T-helper 17 cell (primary cell): ENCODE measurements around the gene RB1. TPM values are rescaled to one million over a fixed set of nuclear protein-coding genes. Genes with fewer than 3 reads are reported as not detected.

Source experiments
- ATAC-seq: fragments of 150-1000 bp; cut with Tn5 transposase; 2 replicates; pipeline ENCODE4 v1.10.0; 2021; ENCODE audit warnings: mild to moderate bottlenecking, moderate library complexity
- DNase-seq, 3 donors: peaks; one replicate each; pipeline versions ENCODE4 v3.0.0 to v3.0.0-alpha.2; 2020 to 2021
- H3K9me3 ChIP-seq: one replicate; pipeline ENCODE4 v1.7.0; 2013; ENCODE audit warnings: low read length, mild to moderate bottlenecking; ENCODE audit not compliant: control insufficient read depth, poor library complexity, severe bottlenecking
- H3K27ac Mint-ChIP-seq: one replicate; pipeline ENCODE4 v1.8.0; 2022; ENCODE audit warnings: mild to moderate bottlenecking, moderate library complexity, mixed read lengths
- H3K27me3 Mint-ChIP-seq: one replicate; pipeline ENCODE4 v1.8.0; 2022; ENCODE audit warnings: mixed read lengths
- H3K36me3 Mint-ChIP-seq: one replicate; pipeline ENCODE4 v1.8.0; 2022; ENCODE audit warnings: low read depth, mixed read lengths
- H3K4me1 Mint-ChIP-seq: one replicate; pipeline ENCODE4 v1.8.0; 2022; ENCODE audit warnings: mild to moderate bottlenecking, mixed read lengths
- H3K4me3 Mint-ChIP-seq: one replicate; pipeline ENCODE4 v1.8.0; 2022; ENCODE audit warnings: mild to moderate bottlenecking, moderate library complexity, mixed read lengths
- total RNA-seq, 4 donors: library from RNA in 2 of 4; stranded (reverse) in 2 of 4; gene quantifications; one replicate each; pipeline ENCODE4 v1.2.3 and lab custom pipeline; 2022 to 2026

The RB1 gene
- total RNA-seq, 2 donors from 2014 or later = 15.9 to 16.2 TPM

DNA sequence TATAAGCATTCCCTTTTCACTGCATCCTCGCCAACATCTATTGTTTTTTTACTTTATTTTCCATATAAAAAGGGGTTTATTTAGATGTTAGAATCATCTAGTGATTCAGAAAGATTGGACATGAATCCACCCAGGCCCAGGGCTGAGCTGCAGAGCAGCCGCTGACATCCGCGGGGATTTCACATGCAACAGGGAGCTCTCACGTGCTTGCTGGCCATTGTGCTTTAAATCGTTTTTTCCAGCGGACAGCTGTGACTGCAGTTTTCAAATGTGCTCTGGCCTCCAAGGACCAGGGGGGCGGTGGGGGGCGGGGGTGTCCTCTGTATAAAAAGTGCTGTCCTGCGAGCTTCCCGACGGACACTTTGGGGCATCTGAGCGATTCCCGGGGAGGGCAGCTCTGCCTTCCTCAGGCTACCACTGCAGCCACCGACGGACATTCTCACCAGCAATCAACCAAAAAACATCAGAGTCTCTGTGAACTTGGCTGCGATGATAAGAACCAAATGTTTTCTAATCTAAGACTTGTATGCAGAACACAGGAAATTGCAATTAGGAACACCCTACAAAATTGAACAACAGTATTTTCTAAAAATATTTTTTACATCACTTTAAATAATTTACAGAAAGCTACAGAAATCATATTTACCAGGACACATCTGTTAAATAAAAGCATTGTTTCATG lies 12.6 kb downstream of the RB1 start:
- no peak for ATAC-seq
- peak overlapping the region; percentile 81 for H3K27ac Mint-ChIP-seq
- DNase-seq = no peak
- H3K36me3 Mint-ChIP-seq = peaks cover 8% of the 10 kb centered on the region
- H3K4me1 Mint-ChIP-seq = peaks cover 34% of the 10 kb centered on the region
- no peaks in the 10 kb centered on the region for H3K9me3 ChIP-seq
- H3K27me3 Mint-ChIP-seq = no peaks in the 10 kb centered on the region
- H3K4me3 Mint-ChIP-seq = no peak overlapping the region

DNA sequence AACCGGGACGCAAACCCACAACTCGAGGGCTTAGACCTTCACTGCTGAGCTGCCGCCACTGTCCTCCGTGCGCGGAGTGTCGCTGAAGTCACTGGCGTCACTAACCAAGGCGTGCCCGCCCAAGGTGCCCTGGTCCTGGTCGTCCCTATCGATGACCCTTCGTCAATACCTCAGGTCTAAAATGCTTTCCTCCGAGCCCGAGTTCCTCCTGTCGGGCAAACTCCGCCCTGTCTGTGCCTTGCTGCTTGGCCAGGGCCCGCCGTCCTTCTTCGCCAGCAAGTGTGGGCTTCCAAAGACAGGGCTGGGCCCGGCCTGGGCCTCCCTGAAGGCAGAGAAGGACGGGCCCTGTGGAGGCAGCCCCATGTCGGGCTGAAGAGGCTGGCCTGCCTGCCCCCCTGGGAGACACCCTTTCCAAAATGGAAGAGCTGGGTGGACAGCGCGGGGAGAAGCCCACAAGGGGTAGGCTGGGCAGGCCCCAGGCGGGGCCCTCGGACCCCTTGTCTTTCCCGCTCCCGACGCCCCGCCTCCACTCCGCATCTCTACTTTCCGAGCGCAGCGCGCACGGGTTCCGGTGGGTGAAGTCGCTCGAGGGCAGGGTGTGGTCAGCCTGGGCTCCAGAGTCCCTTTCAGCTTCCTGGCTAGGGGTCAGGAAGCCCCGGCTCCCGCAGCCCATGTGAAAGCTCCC lies 13.4 kb downstream of the RB1 start:
- H3K36me3 Mint-ChIP-seq = peaks cover 8% of the 10 kb centered on the region
- no peaks in the 10 kb centered on the region for H3K27me3 Mint-ChIP-seq
- H3K9me3 ChIP-seq = no peaks in the 10 kb centered on the region
- peaks cover 34% of the 10 kb centered on the region for H3K4me1 Mint-ChIP-seq
- peak overlapping the region; percentile 89 for H3K27ac Mint-ChIP-seq
- peak overlapping the region; percentile 45 for H3K4me3 Mint-ChIP-seq
- no peak for DNase-seq
- ATAC-seq = no peak

DNA sequence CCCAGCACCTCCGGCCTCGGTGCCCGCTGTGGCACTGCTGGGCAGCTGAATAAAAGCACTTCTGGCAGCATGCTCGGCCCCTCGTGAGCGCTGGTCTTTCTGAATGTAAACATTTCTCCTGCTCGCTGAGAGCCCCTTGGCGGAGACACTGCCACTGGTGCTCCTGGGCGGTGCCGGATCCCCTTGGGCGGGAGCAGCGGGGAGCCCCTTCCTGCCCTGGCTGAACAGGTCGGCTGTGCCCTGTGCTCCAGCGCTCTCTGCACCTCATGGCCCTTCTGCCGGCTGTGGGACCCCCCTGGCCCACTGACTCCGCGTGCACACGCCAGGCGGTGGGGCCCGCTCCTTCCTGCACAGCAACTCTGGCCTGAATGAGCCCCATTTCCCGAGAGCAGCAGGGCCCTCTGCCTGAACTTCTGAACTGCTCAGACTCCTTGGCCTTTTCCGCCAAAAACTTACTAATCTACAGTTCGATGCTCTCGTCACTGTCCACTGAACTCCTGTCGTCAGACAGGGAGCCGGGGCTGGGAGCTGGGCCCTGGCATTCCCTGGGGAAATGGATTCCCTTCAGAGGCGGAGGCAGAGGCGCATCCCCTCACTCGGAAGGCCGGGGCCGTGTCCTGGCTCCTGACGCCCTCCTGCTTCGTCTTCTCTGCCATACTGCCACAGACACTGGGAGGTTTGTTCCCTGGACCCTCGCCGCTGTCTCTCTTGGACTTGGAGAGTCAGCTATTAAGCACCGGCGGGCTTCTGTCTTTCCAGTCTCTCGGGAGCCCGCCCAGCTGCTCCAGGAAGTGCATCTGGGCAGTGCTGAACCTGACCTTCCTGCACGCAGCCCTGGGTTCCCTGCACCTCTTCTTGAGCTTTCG lies 14.2 kb downstream of the RB1 start:
- no peaks in the 10 kb centered on the region for H3K9me3 ChIP-seq
- Mint-ChIP-seq H3K27ac (peak overlapping the region; percentile 89), H3K36me3 (peaks cover 8% of the 10 kb centered on the region), H3K27me3 (no peaks in the 10 kb centered on the region), H3K4me3 (peak overlapping the region; percentile 91), H3K4me1 (peaks cover 29% of the 10 kb centered on the region)
- ATAC-seq (peak; percentile 9), DNase-seq (no peak)

DNA sequence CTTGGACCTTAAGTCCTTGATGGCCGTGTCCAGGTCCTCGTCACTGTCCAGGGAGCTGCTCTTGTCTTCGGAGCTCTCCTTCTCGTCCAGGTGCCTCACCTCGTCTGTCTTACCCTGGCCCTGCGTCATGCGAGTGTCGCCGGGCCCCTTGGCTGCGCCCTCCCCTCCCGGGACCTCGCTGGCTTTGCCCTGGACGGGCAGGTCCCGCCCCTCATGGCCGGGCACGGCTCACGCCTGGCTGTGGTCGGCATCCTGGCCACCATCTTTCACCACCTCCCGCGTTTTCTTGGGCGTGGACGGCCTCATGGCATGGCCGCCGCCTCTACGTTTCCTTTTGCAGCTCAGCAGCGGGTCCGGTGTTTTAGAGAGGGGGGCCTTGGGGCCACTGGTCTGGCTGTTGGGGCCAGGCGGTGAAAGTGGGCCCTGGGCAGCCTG lies 14.8 kb downstream of the RB1 start:
- no peaks in the 10 kb centered on the region for H3K9me3 ChIP-seq
- peaks cover 24% of the 10 kb centered on the region for H3K4me1 Mint-ChIP-seq
- no peaks in the 10 kb centered on the region for H3K27me3 Mint-ChIP-seq
- H3K4me3 Mint-ChIP-seq = peak overlapping the region; percentile 91
- peaks cover 5% of the 10 kb centered on the region for H3K36me3 Mint-ChIP-seq
- peak; percentile 19 for ATAC-seq
- H3K27ac Mint-ChIP-seq = peak overlapping the region; percentile 89
- no peak for DNase-seq

DNA sequence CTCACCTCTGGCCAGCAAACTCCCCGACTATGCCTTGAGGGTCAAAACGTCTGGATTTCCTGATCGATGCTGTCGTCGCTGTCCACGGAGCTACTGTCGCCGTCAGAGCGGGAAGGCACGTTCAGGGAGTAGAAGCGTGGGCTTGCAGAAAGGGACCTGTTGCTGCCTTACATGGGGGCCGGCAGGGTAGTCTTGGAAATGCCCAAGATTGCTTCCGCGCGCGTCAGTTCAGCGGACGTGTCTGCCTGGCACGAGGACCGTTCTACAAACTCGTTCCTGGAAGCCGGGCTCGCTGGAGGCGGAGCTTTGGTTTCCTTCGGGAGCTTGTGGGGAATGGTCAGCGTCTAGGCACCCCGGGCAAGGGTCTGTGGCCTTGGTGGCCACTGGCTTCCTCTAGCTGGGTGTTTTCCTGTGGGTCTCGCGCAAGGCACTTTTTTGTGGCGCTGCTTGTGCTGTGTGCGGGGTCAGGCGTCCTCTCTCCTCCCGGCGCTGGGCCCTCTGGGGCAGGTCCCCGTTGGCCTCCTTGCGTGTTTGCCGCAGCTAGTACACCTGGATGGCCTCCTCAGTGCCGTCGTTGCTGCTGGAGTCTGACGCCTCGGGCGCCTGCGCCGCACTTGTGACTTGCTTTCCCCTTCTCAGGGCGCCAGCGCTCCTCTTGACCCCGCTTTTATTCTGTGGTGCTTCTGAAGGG lies 15.4 kb downstream of the RB1 start:
- ATAC-seq (peak; percentile 52), DNase-seq (peak in 1 of 3 donors; percentile 19)
- H3K4me3 Mint-ChIP-seq = peak overlapping the region; percentile 91
- H3K4me1 Mint-ChIP-seq = peaks cover 24% of the 10 kb centered on the region
- peaks cover 5% of the 10 kb centered on the region for H3K36me3 Mint-ChIP-seq
- peak overlapping the region; percentile 89 for H3K27ac Mint-ChIP-seq
- no peaks in the 10 kb centered on the region for H3K9me3 ChIP-seq
- H3K27me3 Mint-ChIP-seq = no peaks in the 10 kb centered on the region

DNA sequence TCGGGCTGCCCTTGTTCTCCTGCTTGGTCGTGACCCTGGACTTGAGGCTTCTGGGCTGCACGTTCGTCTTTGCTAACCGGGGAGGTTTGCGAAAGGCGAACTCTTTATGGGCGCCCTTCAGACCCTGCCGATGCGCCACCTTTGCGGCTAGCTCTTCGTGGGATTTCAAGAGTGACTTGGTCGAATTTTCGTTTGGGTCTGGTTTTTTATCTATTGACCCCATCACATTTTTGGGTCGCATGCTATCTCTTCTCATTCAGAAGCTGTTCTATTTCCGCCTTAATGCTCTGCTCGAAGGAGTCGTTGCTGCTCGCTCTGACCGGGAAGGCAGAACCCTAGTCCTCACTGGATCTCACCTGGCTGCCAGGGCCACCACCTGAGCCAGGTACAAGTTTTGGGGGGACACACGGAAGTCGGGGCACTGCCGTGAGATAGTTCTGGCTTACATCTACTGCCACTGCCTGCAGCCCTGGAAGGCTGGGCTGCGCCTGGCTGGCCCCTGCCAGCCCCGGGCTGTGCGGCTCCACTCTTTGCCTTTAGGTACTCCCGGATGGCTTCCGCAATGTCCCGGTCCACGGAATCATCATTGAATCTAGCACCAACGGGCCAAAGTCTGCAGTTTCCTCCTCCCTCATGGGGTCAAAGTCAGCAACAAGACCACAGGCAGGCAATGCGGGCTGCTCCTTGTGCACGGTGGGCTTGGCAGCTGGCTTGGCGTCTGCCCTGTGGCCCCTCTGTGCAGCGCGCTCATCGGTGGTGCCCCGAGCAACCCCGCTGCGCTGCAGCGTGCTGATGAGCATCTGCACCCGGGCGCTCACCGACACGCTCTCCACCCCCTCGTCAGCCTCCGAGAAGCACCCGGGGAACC lies 16.2 kb downstream of the RB1 start:
- Mint-ChIP-seq H3K27ac (peak overlapping the region; percentile 89), H3K27me3 (no peaks in the 10 kb centered on the region), H3K36me3 (peaks cover 5% of the 10 kb centered on the region), H3K4me3 (peak overlapping the region; percentile 91), H3K4me1 (peaks cover 28% of the 10 kb centered on the region)
- H3K9me3 ChIP-seq = no peaks in the 10 kb centered on the region
- peak; percentile 57 for ATAC-seq
- DNase-seq = no peak

DNA sequence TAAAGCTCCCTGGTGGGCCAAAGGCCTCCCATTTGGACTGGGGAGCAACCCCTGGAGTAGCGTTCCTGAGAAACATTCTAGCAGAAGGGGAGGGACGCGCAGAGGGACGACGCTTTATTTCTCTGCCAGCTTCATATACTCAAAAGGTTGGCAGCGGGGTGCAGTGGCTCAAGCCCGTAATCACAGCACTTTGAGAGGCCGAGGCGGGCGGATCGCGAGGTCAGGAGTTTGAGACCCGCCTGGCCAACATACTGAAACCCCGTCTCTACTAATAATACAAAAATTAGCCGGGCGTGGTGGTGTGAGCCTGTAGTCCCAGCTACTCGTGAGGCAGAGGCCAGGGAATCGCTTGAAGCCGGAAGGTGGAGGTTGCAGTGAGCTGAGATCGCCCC lies 16.8 kb downstream of the RB1 start:
- no peaks in the 10 kb centered on the region for H3K27me3 Mint-ChIP-seq
- DNase-seq (no peak), ATAC-seq (peak; percentile 27)
- peak overlapping the region; percentile 89 for H3K27ac Mint-ChIP-seq
- H3K36me3 Mint-ChIP-seq = peaks cover 8% of the 10 kb centered on the region
- H3K4me3 Mint-ChIP-seq = peak overlapping the region; percentile 91
- no peaks in the 10 kb centered on the region for H3K9me3 ChIP-seq
- peaks cover 23% of the 10 kb centered on the region for H3K4me1 Mint-ChIP-seq

DNA sequence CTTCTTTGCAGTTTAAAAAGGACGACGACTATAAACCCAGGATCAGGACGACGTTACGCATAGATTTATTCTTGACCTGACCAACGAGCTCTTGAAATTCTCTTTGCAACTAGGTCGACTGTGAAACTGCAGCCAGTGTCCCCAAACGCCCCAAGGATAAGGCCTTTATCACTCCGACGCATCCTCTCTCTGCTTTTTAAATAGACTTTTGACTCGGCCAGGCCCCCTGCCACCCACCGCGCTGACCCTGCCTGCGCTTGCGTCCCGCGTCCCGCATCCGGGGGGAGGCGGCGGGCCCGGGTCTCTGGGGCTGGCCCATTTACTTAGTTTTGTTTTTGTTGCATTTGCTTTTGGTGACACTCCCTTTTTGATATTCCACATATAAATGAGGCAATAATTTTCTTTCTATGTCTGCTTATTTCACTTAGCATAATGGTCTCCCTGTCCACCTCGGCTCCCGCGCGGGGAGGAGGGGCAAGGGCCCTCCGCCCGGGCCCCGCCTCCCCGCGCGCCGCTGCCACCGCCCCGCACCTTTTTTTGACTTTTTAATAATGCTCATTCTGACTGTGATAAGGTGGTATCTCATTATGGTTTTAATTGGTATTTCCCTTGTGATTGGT lies 17.4 kb downstream of the RB1 start:
- Mint-ChIP-seq H3K4me3 (peak overlapping the region; percentile 91), H3K27ac (peak overlapping the region; percentile 89), H3K27me3 (no peaks in the 10 kb centered on the region), H3K4me1 (peaks cover 22% of the 10 kb centered on the region), H3K36me3 (peaks cover 8% of the 10 kb centered on the region)
- no peaks in the 10 kb centered on the region for H3K9me3 ChIP-seq
- ATAC-seq (no peak), DNase-seq (peak in 1 of 3 donors; percentile 19)

DNA sequence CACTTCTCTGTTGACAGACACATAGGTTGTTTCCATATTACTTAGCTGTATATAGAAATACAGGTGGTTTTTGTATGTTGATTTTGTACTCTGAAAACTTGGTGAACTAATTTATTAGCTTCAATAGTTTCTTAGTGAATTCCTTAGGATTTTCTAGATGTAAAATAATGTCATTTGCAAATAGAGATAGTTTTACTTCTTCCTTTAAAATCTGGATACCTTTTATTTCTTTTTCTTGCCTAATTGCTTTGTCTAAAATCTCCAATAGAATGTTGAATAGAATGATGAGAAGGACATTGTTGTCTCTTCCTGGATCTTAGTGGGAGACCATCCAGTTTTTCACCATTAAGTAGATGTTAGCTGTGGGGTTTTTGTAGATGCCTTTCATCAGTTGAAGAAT lies 18.7 kb downstream of the RB1 start:
- ATAC-seq (no peak), DNase-seq (no peak)
- H3K4me3 Mint-ChIP-seq = no peak overlapping the region
- H3K36me3 Mint-ChIP-seq = peaks cover 8% of the 10 kb centered on the region
- no peaks in the 10 kb centered on the region for H3K27me3 Mint-ChIP-seq
- H3K9me3 ChIP-seq = no peaks in the 10 kb centered on the region
- H3K4me1 Mint-ChIP-seq = peaks cover 22% of the 10 kb centered on the region
- no peak overlapping the region for H3K27ac Mint-ChIP-seq

DNA sequence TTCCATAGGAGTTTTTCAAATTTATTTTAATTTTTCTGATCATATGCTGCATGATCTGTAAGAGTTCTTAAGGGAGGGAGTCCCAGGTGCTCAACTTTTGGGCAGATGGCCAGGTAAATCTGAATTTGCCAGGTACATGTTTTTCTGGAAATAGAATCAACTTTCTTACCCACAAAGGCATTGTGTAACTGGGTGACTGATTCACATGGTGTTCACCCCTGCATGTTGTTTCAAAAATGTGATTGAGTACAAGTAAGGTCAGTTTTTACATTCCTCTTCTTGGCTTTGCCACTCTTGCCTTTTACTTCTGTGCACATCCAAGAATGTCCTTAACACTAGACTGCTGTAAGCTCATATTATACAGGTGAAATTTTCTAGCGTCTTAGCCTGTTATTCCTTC lies 30.4 kb downstream of the RB1 start:
- H3K4me1 Mint-ChIP-seq = peaks cover 15% of the 10 kb centered on the region
- no peaks in the 10 kb centered on the region for H3K9me3 ChIP-seq
- ATAC-seq = no peak
- H3K27me3 Mint-ChIP-seq = no peaks in the 10 kb centered on the region
- H3K4me3 Mint-ChIP-seq = no peak overlapping the region
- H3K27ac Mint-ChIP-seq = peak overlapping the region; percentile 29
- H3K36me3 Mint-ChIP-seq = peaks cover 8% of the 10 kb centered on the region
- no peak for DNase-seq

DNA sequence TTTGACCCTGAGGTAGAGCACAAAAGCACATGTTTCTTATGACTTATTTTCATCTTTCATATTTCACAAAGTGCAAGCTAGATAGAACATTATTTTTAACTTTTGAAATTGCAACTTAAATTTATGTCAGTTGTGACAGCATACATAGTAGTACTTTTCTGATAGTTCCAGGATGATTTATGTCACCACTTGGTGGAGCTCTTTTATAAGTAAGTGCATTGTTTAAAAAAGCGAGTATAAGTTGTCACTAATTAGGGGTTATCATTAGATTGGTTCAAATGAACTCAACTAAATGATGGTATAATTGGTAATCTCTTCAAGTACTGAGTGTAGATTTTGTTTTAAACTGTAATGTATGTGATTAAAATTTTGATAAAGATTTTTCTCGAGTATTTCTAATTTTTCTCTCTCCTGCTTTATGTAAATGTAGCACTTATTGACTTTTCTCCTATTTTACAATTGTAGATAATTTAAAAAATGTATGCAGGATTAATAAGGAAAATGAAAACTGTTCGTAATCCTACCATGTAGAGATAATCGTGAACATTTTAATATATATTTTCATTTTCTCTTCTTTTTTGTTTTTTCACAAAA lies 31.1 kb downstream of the RB1 start:
- no peak for DNase-seq
- peak; percentile 73 for ATAC-seq
- Mint-ChIP-seq H3K27ac (peak overlapping the region; percentile 29), H3K4me3 (no peak overlapping the region), H3K36me3 (peaks cover 8% of the 10 kb centered on the region), H3K27me3 (no peaks in the 10 kb centered on the region), H3K4me1 (peaks cover 15% of the 10 kb centered on the region)
- no peaks in the 10 kb centered on the region for H3K9me3 ChIP-seq
